GM21447 (cell line): ENCODE data around the gene CCDC182.

Source experiments
- ATAC-seq: cut with Tn5 transposase; IDR thresholded peaks from one replicate; pipeline ENCODE4 v1.9.1; 2021; ENCODE audit not compliant: unreplicated experiment

Gene CCDC182

GRCh38 chr17:57730026-57730701 lies 14.9 kb downstream of the CCDC182 start:
- ATAC-seq = no peak

GRCh38 chr17:57727630-57728175 lies 17.4 kb downstream of the CCDC182 start:
- no peak for ATAC-seq

GRCh38 chr17:57726838-57727237 lies 18.3 kb downstream of the CCDC182 start:
- ATAC-seq = no peak

GRCh38 chr17:57726213-57726790 lies 18.8 kb downstream of the CCDC182 start:
- ATAC-seq = no peak

- no peak for ATAC-seq
Observed at GRCh38 chr17:57724729-57725125, 20.4 kb downstream of the CCDC182 start.

- ATAC-seq = peak; percentile 80
Observed at GRCh38 chr17:57724026-57724728, 20.9 kb downstream of the CCDC182 start.

- no peak for ATAC-seq
Observed at GRCh38 chr17:57723427-57724025, 21.6 kb downstream of the CCDC182 start.

GRCh38 chr17:57722704-57723043 lies 22.4 kb downstream of the CCDC182 start:
- no peak for ATAC-seq

GRCh38 chr17:57721967-57722703 lies 23.0 kb downstream of the CCDC182 start:
- ATAC-seq = no peak

- no peak for ATAC-seq
Observed at GRCh38 chr17:57720386-57721035, 24.6 kb downstream of the CCDC182 start.

- ATAC-seq = no peak
Observed at GRCh38 chr17:57718878-57719277, 26.2 kb downstream of the CCDC182 start.

GRCh38 chr17:57715981-57716380 lies 29.1 kb downstream of the CCDC182 start:
- ATAC-seq = no peak

- no peak for ATAC-seq
Observed at GRCh38 chr17:57714665-57715180, 30.4 kb downstream of the CCDC182 start.

- ATAC-seq = no peak
Observed at GRCh38 chr17:57713140-57713539, 32.0 kb downstream of the CCDC182 start.

- ATAC-seq = no peak
Observed at GRCh38 chr17:57708410-57708809, 36.7 kb downstream of the CCDC182 start.

- ATAC-seq = no peak
Observed at GRCh38 chr17:57707892-57708291, 37.2 kb downstream of the CCDC182 start.

GRCh38 chr17:57706761-57707160 lies 38.3 kb downstream of the CCDC182 start:
- no peak for ATAC-seq

GRCh38 chr17:57705921-57706695 lies 39.0 kb downstream of the CCDC182 start:
- no peak for ATAC-seq

GRCh38 chr17:57704448-57704847 lies 40.7 kb downstream of the CCDC182 start:
- no peak for ATAC-seq

GRCh38 chr17:57703273-57703672 lies 41.8 kb downstream of the CCDC182 start:
- no peak for ATAC-seq
